Fibroblast of lung (primary cell): Measurements from ENCODE around the gene HECTD1.

Experiments
- CTCF ChIP-seq, 2 donors: IDR thresholded peaks in 1 of 2; conservative IDR thresholded peaks in 1 of 2; 1 replicate in 1 of 2; 2 replicates in 1 of 2; pipeline ENCODE4 v1.5.1; 2011 to 2012; ENCODE audit warnings: low read length in 2 of 2, control low read depth in 1 of 2, inconsistent platforms in 1 of 2, low read depth in 1 of 2, mild to moderate bottlenecking in 1 of 2
- EZH2 ChIP-seq: IDR thresholded peaks from 2 replicates; pipeline ENCODE4 v1.5.1; 2012; ENCODE audit warnings: low read length, control low read depth, mild to moderate bottlenecking; ENCODE audit errors: missing control alignments

- TF ChIP-seq CTCF (conservative IDR thresholded peaks at IDR 0.05 in 1 of 2, IDR thresholded peaks at IDR 0.05 in 1 of 2; ENCODE audit: low read depth in 1 of 2, low read length in 2 of 2) = no peak
- TF ChIP-seq EZH2 = no peak
Observed at GRCh38 chr14:31232081-31232480, 24.5 kb upstream of the HECTD1 start.
